ENCODE measurements around the gene FGD5.

Gene FGD5

GRCh38 chr3:14889205-14889604 lies 70.4 kb downstream of the FGD5 start:
- no peak for DNase-seq (ENCODE audit: low read depth)
- no peak for TF ChIP-seq CTCF (IDR thresholded peaks at IDR 0.05; ENCODE audit: control insufficient read depth, extremely low read depth, insufficient read depth)
- no peak overlapping the region for H3K4me3 ChIP-seq (ENCODE audit: low read depth, low read length)

GRCh38 chr3:14889943-14890342 lies 71.2 kb downstream of the FGD5 start:
- H3K4me3 ChIP-seq (ENCODE audit: low read depth, low read length), result no peak overlapping the region
- no peak for TF ChIP-seq CTCF (IDR thresholded peaks at IDR 0.05; ENCODE audit: control insufficient read depth, extremely low read depth, insufficient read depth)
- DNase-seq (ENCODE audit: low read depth), result no peak

- DNase-seq (ENCODE audit: low read depth), result no peak
- no peak overlapping the region for H3K4me3 ChIP-seq (ENCODE audit: low read depth, low read length)
- TF ChIP-seq CTCF (IDR thresholded peaks at IDR 0.05; ENCODE audit: control insufficient read depth, extremely low read depth, insufficient read depth), result no peak
These were observed 71.7 kb downstream of the FGD5 start for GRCh38 chr3:14890476-14890875.

- DNase-seq (ENCODE audit: low read depth), result no peak
- TF ChIP-seq CTCF (IDR thresholded peaks at IDR 0.05; ENCODE audit: control insufficient read depth, extremely low read depth, insufficient read depth), result no peak
- H3K4me3 ChIP-seq (ENCODE audit: low read depth, low read length), result no peak overlapping the region
These were observed 72.7 kb downstream of the FGD5 start for GRCh38 chr3:14891135-14892132.

GRCh38 chr3:14892226-14892625 lies 73.5 kb downstream of the FGD5 start:
- no peak for TF ChIP-seq CTCF (IDR thresholded peaks at IDR 0.05; ENCODE audit: control insufficient read depth, extremely low read depth, insufficient read depth)
- no peak for DNase-seq (ENCODE audit: low read depth)
- H3K4me3 ChIP-seq (ENCODE audit: low read depth, low read length), result no peak overlapping the region

- no peak for TF ChIP-seq CTCF (IDR thresholded peaks at IDR 0.05; ENCODE audit: control insufficient read depth, extremely low read depth, insufficient read depth)
- no peak for DNase-seq (ENCODE audit: low read depth)
- no peak overlapping the region for H3K4me3 ChIP-seq (ENCODE audit: low read depth, low read length)
These were observed 75.3 kb downstream of the FGD5 start for GRCh38 chr3:14894085-14894484.

Data from LNCaP clone FGC (cell line).